ENCODE results near the gene R3HCC1L. TPM values are rescaled to one million over a fixed set of nuclear protein-coding genes. Genes with fewer than 3 reads are reported as not detected.

Gene R3HCC1L
- total and polyA plus RNA-seq, 9 of the 15 experiments (the other 6 are each of a cell fraction or from before 2014, with no cell fraction given), result 9.1 to 17.8 (median 12.6) TPM

DNA sequence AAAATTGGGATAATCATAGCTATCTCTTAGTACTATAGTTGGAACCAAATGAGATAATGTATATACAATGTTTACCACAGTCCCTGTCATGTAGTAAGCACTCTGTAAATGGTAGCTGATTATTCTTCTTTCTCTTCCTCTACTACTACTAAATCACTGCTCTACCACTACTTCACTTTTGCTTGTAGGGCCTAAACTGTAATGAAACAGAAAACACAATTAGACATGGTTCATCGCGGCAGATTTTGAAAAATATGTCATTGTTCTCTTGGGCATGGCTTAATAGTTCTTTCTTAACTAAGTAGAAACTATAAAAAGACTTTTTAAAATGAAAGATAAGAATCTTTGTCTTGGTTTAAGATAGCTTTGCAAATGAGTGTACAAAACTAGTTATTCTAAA lies 34.9 kb downstream of the R3HCC1L start (continued):
- no peak for TF ChIP-seq CHD4 (IDR thresholded peaks at IDR 0.05; ENCODE audit: insufficient read depth, insufficient replicate concordance, low read depth, low read length, poor library complexity, severe bottlenecking)
- no peak for TF ChIP-seq ZNF263 (CRISPR knock-in tag; IDR thresholded peaks at IDR 0.05; ENCODE audit: borderline replicate concordance)
- no peak for TF ChIP-seq ZNF699 (CRISPR knock-in tag; IDR thresholded peaks at IDR 0.05; ENCODE audit: insufficient replicate concordance)

DNA sequence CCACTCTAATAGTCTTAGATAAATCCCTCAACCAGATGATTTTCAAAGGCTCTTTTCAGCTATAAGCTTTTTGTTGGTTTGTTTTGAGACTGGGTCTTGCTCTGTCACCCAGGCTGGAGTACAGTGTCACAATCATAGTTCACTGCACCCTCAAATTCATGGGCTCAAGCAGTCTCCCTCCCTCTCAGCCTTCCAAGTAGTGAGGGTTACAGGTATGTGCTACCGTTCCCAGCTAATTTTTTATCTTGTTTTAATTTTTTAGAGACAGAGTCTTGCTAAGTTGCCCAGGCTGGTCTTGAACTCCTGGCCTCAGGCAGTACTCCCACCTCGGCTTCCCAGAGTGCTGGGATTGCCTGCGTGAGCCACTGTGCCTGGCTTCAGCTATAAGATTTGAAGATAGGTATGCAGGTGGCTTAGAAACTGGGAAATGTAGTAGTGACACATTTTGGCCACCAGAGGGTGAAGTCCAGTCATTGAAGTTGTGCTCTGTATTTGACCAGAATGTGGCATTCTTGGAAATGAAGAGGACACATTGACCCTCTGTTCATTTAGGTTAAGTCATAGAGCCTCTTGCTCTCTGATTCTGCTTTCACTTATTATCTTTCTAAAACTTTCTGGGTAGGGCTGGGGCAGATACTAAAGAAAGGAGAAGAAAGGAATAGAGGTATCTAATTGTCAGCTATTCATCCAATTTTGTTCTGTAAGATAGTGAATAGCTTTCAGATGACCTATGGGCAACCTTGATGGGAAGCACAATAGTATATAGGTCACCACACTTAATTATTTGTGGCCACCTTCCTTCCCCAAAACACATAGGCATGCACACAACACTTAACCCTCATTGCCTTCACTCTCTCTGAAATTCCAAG lies 36.0 kb downstream of the R3HCC1L start:
- peak; percentile 90 for ATAC-seq
- no peak overlapping the region for H3K9ac ChIP-seq (ENCODE audit: insufficient read depth in 1 of 2, low read depth in 2 of 2, low read length in 2 of 2)
- H4K20me1 ChIP-seq (replicated peaks; ENCODE audit: control insufficient read depth, insufficient read depth, low read length), result no peaks in the 10 kb centered on the region; the same call in 1 of the 2 replicates
- no peaks in the 10 kb centered on the region for H3K9me3 ChIP-seq (replicated peaks; ENCODE audit: control insufficient read depth, insufficient read depth, low read depth, low read length)
- no peaks in the 10 kb centered on the region for H3K79me2 ChIP-seq (ENCODE audit: control insufficient read depth, insufficient read depth, low read length)
- H3K4me3 ChIP-seq, result no peak overlapping the region
- intact Hi-C loops (cut with micrococcal nuclease), result loop anchor here (1.0 to 5.0 kb wide), 2 partner anchors 67 to 139 kb away; no protein-coding TSS in a partner anchor
- ChIA-PET POLR2A (interaction anchor here (0.9 to 1.5 kb wide), 3 partner anchors 14 to 139 kb away, joined by 3 to 8 read pairs (median 3); no protein-coding TSS in a partner anchor), CTCF (ENCODE audit: low intra/inter-chr PET ratio) (interaction anchor here (0.6 to 1.2 kb wide), 2 partner anchors 136 to 140 kb away, joined by 3 to 5 read pairs; no protein-coding TSS in a partner anchor)
- no peak overlapping the region for H2AFZ ChIP-seq (ENCODE audit: low read depth, low read length)
- no TSS peak for BruUV-seq (replicated peaks)
- 28% methylated on average over 3 of the region's 3 CpGs for WGBS (ENCODE audit: insufficient coverage, low coverage, missing lambda C conversion rate)
- no peak overlapping the region for H3K27ac ChIP-seq (ENCODE audit: extremely low read depth, low read depth, low read length)
- H3K4me1 ChIP-seq (replicated peaks in 1 of 2; ENCODE audit: control insufficient read depth in 2 of 2, insufficient read depth in 2 of 2, low read length in 2 of 2), result peaks cover 0 to 2% of the 10 kb centered on the region in 2 experiments; a peak in 2 of 5 replicates
- in situ Hi-C loops (cut with MboI), result no loop called here
- H3K36me3 ChIP-seq (ENCODE audit: control insufficient read depth, insufficient read depth, low read length), result peaks cover 15% of the 10 kb centered on the region; the same call in 2 of the 3 replicates
- no peaks in the 10 kb centered on the region for H3K27me3 ChIP-seq (ENCODE audit: control insufficient read depth in 2 of 2, insufficient read depth in 2 of 2, low read length in 2 of 2)
- H3K9me1 ChIP-seq (ENCODE audit: control insufficient read depth, insufficient read depth, low read length), result no peaks in the 10 kb centered on the region
- peak; percentile 35 to 65 (median 46) for DNase-seq (ENCODE audit: extremely low read depth in 1 of 4, low spot score in 3 of 4)
- FAIRE-seq, result peak; percentile 96
- no peak overlapping the region for H3K4me2 ChIP-seq (ENCODE audit: insufficient read depth, low read length)
- TF ChIP-seq, protein P1, sequence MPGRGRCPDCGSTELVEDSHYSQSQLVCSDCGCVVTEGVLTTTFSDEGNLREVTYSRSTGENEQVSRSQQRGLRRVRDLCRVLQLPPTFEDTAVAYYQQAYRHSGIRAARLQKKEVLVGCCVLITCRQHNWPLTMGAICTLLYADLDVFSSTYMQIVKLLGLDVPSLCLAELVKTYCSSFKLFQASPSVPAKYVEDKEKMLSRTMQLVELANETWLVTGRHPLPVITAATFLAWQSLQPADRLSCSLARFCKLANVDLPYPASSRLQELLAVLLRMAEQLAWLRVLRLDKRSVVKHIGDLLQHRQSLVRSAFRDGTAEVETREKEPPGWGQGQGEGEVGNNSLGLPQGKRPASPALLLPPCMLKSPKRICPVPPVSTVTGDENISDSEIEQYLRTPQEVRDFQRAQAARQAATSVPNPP (IDR thresholded peaks at IDR 0.05; ENCODE audit: borderline replicate concordance, insufficient read depth, insufficient read length), result no peak
- TF ChIP-seq POLR2H (tag; IDR thresholded peaks at IDR 0.05; ENCODE audit: low read depth) (no peak), GTF2A2 (tag; IDR thresholded peaks at IDR 0.05) (no peak), ADNP (tag; IDR thresholded peaks at IDR 0.05) (peak; percentile 66; the same call in 1 of the 2 replicates), MAFG (tag; conservative IDR thresholded peaks at IDR 0.05) (no peak)
